ENCODE results near the gene SPTBN1.

Gene SPTBN1

GRCh38 chr2:54529935-54530334 lies 73.8 kb downstream of the SPTBN1 start:
- H3K4me3 ChIP-seq (ENCODE audit: low read depth in 1 of 2, low read length in 2 of 2): no peak overlapping the region
- no peak for TF ChIP-seq CTCF (IDR thresholded peaks at IDR 0.05; ENCODE audit: borderline replicate concordance, extremely low read depth, low read length, poor library complexity, severe bottlenecking)
- no peak for TF ChIP-seq EZH2 (IDR thresholded peaks at IDR 0.05; ENCODE audit: borderline replicate concordance, low read depth, low read length, severe bottlenecking)
- ATAC-seq (ENCODE audit: insufficient read depth, low read depth): peak; percentile 49; the same call in 1 of the 3 replicates
- DNase-seq: no peak
- no peak overlapping the region for H3K4me2 ChIP-seq (ENCODE audit: insufficient read depth, low read length)
- no peaks in the 10 kb centered on the region for H3K9me3 ChIP-seq (ENCODE audit: insufficient read depth, low read length, severe bottlenecking)
- H2AFZ ChIP-seq (ENCODE audit: low read depth, low read length): no peak overlapping the region
- no peaks in the 10 kb centered on the region for H3K4me1 ChIP-seq (ENCODE audit: insufficient read depth, low read length)
- no peaks in the 10 kb centered on the region for H3K27me3 ChIP-seq (ENCODE audit: insufficient read depth, low read length, poor library complexity)
- no peaks in the 10 kb centered on the region for H4K20me1 ChIP-seq (ENCODE audit: insufficient read depth, low read length)
- 0 out of 2 replicates have a peak, but pooled peaks cover 4% of the 10 kb centered on the region for H3K36me3 ChIP-seq (ENCODE audit: insufficient read depth, low read length)
- H3K27ac ChIP-seq (ENCODE audit: low read length): no peak overlapping the region
- no peak overlapping the region for H3K9ac ChIP-seq (ENCODE audit: low read depth, low read length)
- H3K79me2 ChIP-seq (ENCODE audit: insufficient read depth, low read length): no peaks in the 10 kb centered on the region

GRCh38 chr2:54531558-54531957 lies 75.4 kb downstream of the SPTBN1 start:
- 0 out of 2 replicates have a peak, but pooled peaks cover under 1% of the 10 kb centered on the region for H3K36me3 ChIP-seq (ENCODE audit: insufficient read depth, low read length)
- no peaks in the 10 kb centered on the region for H3K27me3 ChIP-seq (ENCODE audit: insufficient read depth, low read length, poor library complexity)
- H3K27ac ChIP-seq (ENCODE audit: low read length): no peak overlapping the region
- H3K4me2 ChIP-seq (ENCODE audit: insufficient read depth, low read length): no peak overlapping the region
- TF ChIP-seq CTCF (IDR thresholded peaks at IDR 0.05; ENCODE audit: borderline replicate concordance, extremely low read depth, low read length, poor library complexity, severe bottlenecking): no peak
- TF ChIP-seq EZH2 (IDR thresholded peaks at IDR 0.05; ENCODE audit: borderline replicate concordance, low read depth, low read length, severe bottlenecking): no peak
- no peak for DNase-seq
- H3K9me3 ChIP-seq (ENCODE audit: insufficient read depth, low read length, severe bottlenecking): no peaks in the 10 kb centered on the region
- no peak overlapping the region for H2AFZ ChIP-seq (ENCODE audit: low read depth, low read length)
- no peaks in the 10 kb centered on the region for H4K20me1 ChIP-seq (ENCODE audit: insufficient read depth, low read length)
- no peak overlapping the region for H3K9ac ChIP-seq (ENCODE audit: low read depth, low read length)
- H3K4me1 ChIP-seq (ENCODE audit: insufficient read depth, low read length): no peaks in the 10 kb centered on the region
- no peak overlapping the region for H3K4me3 ChIP-seq (ENCODE audit: low read depth in 1 of 2, low read length in 2 of 2)
- ATAC-seq (ENCODE audit: insufficient read depth, low read depth): no peak
- no peaks in the 10 kb centered on the region for H3K79me2 ChIP-seq (ENCODE audit: insufficient read depth, low read length)

GRCh38 chr2:54534221-54534620 lies 78.1 kb downstream of the SPTBN1 start:
- Histone ChIP-seq H3K4me3 (ENCODE audit: low read depth in 1 of 2, low read length in 2 of 2) (no peak overlapping the region), H3K4me1 (ENCODE audit: insufficient read depth, low read length) (no peaks in the 10 kb centered on the region), H3K9me3 (ENCODE audit: insufficient read depth, low read length, severe bottlenecking) (no peaks in the 10 kb centered on the region), H3K27ac (ENCODE audit: low read length) (no peak overlapping the region), H3K27me3 (ENCODE audit: insufficient read depth, low read length, poor library complexity) (no peaks in the 10 kb centered on the region), H3K9ac (ENCODE audit: low read depth, low read length) (no peak overlapping the region), H3K4me2 (ENCODE audit: insufficient read depth, low read length) (no peak overlapping the region), H3K79me2 (ENCODE audit: insufficient read depth, low read length) (no peaks in the 10 kb centered on the region), H4K20me1 (ENCODE audit: insufficient read depth, low read length) (no peaks in the 10 kb centered on the region), H3K36me3 (ENCODE audit: insufficient read depth, low read length) (no peaks in the 10 kb centered on the region), H2AFZ (ENCODE audit: low read depth, low read length) (no peak overlapping the region)
- DNase-seq (no peak), ATAC-seq (ENCODE audit: insufficient read depth, low read depth) (no peak)
- TF ChIP-seq CTCF (IDR thresholded peaks at IDR 0.05; ENCODE audit: borderline replicate concordance, extremely low read depth, low read length, poor library complexity, severe bottlenecking): no peak
- no peak for TF ChIP-seq EZH2 (IDR thresholded peaks at IDR 0.05; ENCODE audit: borderline replicate concordance, low read depth, low read length, severe bottlenecking)

GRCh38 chr2:54534625-54535024 lies 78.5 kb downstream of the SPTBN1 start:
- ATAC-seq (ENCODE audit: insufficient read depth, low read depth) (no peak), DNase-seq (no peak)
- TF ChIP-seq CTCF (IDR thresholded peaks at IDR 0.05; ENCODE audit: borderline replicate concordance, extremely low read depth, low read length, poor library complexity, severe bottlenecking) (no peak), EZH2 (IDR thresholded peaks at IDR 0.05; ENCODE audit: borderline replicate concordance, low read depth, low read length, severe bottlenecking) (no peak)

More at GRCh38 chr2:54534625-54535024, 78.5 kb downstream of the SPTBN1 start:
- Histone ChIP-seq H4K20me1 (ENCODE audit: insufficient read depth, low read length) (no peaks in the 10 kb centered on the region), H3K36me3 (ENCODE audit: insufficient read depth, low read length) (no peaks in the 10 kb centered on the region), H2AFZ (ENCODE audit: low read depth, low read length) (no peak overlapping the region), H3K9ac (ENCODE audit: low read depth, low read length) (no peak overlapping the region), H3K4me3 (ENCODE audit: low read depth in 1 of 2, low read length in 2 of 2) (no peak overlapping the region), H3K27ac (ENCODE audit: low read length) (no peak overlapping the region), H3K27me3 (ENCODE audit: insufficient read depth, low read length, poor library complexity) (no peaks in the 10 kb centered on the region), H3K79me2 (ENCODE audit: insufficient read depth, low read length) (no peaks in the 10 kb centered on the region), H3K9me3 (ENCODE audit: insufficient read depth, low read length, severe bottlenecking) (no peaks in the 10 kb centered on the region), H3K4me2 (ENCODE audit: insufficient read depth, low read length) (no peak overlapping the region), H3K4me1 (ENCODE audit: insufficient read depth, low read length) (no peaks in the 10 kb centered on the region)

Data from DND-41 (cell line).